HG02970 (cell line): ENCODE results near the gene PTPRN.
"Not testable (repeated sequence)": the region's sequence is repeated elsewhere in the genome, so short reads cannot be mapped to it uniquely, and the experiment has no call there.

Source experiments
- ATAC-seq: cut with Tn5 transposase; IDR thresholded peaks from one replicate; pipeline ENCODE4 v1.9.1; 2021; ENCODE audit warnings: mild to moderate bottlenecking, moderate library complexity, moderate number of reproducible peaks; ENCODE audit not compliant: unreplicated experiment, low FRiP score

PTPRN gene

DNA sequence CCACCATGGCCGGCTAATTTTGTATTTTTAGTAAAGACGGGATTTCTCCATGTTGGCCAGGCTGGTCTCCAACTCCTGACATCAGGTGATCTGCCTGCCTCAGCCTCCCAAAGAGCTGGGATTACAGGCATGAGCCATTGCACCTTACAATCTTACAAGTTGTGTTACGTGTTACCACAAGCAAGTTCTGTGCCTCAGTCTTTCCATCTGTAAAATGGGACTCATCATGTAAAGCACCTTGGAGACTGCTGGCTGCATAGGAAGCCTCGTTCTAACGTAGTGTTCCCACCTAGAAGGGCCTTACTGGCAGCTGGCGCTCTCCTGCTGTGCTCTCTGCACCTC, 20.0 kb downstream of the PTPRN start:
- no peak for ATAC-seq

DNA sequence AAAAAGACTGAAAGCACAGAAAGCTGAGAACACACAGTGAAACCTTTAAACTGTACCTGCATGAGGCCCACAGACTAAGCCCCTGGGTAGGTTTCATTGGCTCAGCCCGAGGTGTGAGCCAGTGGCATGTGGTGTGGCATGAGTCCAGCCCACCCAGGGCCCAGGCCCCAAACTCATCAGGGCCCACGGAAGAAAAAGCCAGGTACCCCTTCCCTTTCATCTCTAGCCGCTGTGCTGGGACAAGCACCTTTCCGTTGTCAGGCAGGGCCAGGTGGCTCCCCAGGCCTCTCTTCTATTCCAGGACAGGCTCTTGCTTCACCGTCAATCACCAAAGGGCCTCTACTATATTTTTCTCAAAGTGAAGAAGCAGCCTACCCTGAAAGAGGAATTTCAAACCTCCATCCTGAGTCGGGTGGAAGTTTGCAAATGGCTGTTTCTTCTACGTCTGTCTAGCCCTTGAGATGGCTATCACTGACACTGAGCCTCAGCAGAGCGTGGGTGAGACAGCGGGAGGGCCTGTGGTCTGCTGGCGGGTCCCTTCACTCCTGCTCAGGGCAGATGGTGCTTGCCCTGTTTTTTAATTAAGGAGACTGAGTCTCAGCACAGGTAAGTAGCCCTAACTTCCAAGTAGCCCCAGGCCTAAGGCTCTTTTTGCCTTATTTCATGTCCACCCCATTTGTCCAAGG, 21.5 kb downstream of the PTPRN start:
- ATAC-seq: no peak

DNA sequence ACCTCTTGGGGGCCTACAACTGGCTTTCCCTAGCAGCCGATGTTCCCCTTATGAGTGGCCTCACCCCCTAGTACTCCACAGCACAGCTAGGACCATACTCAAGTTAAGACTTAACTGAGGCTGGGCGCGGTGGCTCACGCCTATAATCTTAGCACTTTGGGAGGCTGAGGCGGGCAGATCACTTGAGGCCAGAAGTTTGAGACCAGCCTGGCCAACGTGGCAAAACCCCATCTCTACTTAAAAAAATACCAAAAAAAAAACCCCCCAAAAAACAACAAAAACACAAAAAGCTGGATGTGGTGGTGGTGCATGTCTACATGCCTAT, 22.1 kb downstream of the PTPRN start:
- not testable (repeated sequence) for ATAC-seq

DNA sequence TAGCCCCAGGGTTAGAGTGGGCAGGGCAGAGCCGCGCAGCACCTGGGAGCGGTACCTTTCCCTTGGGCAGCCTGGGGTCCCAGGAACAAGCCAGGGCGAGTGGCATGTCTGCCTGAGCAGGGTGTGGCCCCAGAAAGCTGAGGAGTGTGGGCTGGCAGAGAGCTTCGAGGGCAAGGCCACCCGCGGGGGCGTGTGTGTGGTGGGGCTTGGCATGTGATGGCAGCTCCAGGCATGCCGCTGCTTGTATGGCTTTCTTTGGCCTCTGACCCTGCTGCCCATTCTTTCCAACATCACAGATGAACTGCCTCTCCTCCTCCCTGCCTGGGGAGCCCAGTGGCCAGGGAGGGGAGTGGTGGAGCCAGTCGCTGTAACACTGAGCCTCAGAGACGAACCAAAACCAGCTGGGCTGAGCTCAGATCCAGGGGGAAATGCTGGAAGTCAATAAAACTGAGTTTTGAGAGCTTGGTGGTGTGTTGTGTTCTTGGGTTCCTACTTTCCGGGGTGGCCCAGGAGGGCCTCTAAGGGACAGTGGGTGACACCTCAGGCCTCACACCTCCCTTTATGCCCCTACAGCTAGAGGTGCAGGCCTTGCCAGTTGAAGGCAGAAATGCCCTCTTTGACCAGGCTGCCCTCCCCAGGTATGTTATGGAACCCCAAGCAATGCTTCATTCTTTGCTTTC, 22.6 kb downstream of the PTPRN start:
- no peak for ATAC-seq

DNA sequence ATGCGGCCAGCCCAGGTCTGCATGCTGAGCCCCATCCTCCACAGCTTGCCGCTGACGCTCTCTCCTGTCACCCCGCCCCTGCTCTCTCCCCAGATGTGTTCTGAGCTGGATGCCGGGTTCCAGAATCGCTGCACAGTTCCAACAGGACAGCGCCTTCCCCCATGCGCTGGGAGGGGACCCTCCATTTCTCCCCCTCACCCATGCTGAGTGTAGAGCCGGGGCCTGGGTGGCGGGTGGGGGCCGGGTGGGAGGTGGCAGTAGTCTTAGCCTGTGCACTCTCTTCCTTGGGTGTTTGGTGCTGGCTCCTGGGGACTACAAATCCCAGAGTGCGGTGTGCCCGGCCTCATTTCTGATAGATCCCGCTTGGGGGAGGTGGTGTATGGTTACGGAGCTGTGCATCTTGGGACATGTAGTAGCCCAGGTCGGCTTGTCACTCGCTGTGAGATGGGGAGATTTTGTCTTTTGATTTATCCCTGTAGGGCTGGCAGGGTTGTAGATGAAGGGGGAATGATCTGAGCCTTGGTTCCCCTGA, 23.2 kb downstream of the PTPRN start:
- no peak for ATAC-seq

DNA sequence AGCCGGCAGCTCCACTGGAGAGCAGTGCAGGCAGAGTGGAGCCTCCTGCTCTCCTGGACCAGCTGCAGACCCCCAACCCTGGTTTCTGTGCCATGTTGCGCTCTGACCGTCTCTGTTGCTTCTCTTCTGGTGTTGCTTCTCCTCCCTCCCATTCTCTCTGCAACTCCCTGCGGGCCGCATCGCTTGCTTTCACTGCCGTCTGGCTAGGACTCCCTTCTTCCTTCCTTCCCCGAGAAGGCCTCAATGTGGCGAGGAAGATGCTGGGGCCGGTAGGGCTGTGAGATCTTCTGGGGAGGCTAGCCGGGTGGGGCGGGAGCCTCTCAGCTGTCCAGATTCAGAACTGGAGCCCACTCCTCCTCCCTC, 23.8 kb downstream of the PTPRN start:
- ATAC-seq: no peak

DNA sequence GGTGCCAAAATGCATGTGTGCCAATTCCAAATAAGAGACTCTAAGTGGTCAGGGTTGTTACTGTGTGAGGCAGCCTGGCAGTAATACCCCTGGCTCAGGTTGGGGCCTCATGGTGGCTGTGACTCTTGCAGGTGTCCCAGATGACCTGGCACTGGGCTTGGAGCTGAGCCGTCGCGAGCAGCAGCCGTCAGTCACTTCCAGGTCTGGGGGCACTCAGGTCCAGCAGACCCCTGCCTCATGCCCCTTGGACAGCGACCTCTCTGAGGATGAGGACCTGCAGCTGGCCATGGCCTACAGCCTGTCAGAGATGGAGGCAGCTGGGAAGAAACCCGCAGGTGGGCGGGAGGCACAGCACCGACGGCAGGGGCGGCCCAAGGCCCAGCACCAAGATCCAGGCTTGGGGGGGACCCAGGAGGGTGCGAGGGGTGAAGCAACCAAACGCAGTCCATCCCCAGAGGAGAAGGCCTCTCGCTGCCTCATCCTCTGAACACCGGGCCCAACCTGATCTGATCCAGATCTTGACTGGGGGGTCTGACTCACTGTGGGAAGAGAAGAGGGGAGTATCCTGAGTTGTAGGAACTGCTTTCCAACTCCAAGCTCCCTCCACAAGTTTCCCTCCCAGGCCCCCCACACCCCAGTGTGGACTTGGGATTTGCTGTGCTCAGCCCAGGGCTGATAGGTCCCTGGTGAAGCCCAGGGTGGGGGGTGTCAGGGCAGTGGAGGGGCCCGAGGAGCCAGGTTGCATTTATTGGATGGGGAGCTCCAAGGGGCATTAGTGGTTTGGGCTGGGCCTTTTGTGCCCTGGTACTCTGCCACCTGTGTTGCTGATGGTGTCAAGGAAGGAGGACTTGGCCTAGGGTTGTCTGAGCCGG, 24.5 kb downstream of the PTPRN start:
- no peak for ATAC-seq

DNA sequence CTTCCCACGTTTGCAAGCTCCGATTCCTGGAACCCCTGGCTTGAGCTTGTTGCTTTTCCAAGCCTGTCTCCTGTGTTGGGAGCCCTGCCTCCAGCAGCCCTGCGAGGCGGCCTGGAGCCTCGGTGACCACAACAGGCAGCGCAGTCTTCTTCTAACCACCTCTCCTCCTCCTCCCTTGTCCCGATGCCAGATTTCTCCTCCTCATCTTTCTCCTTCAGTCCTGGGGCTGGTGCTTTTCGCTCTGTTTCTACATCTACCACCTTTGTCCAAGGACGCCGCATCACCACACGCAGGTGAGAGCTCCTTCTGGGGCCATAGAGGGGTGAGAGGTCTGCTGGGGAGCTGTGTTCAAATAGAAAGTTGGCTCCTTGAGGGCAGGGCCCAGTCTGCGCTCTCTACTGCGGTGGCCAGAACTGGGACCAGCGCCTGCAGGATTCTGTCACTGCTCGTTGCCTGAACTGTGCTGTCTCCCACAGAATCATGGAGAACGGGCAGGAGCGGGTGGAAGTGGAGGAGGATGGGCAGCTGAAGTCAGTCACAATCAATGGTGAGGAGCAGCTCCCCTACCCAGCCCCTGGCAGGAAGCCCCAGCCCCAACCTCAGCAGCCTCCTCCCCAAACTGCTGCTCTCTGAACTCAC, 26.1 kb downstream of the PTPRN start:
- ATAC-seq: no peak

DNA sequence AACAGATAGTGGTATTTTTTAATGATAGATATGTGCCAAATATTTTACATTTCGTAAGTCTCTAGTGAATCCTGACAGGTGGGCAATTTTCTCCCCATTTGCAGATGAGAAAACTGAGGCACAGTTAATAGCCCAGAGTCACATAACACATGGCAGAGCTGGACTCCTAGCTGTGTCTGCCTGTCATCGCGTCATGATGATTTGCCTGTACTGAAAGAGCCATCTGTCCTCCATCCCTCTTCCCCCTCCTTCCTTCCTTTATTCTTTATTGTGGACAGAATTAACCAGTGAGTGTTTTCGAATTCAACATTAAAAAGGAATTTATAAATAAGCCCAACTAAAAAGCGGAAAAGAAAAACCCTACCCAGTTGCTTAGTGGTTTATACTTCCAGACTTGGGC, 26.8 kb downstream of the PTPRN start:
- ATAC-seq: no peak

DNA sequence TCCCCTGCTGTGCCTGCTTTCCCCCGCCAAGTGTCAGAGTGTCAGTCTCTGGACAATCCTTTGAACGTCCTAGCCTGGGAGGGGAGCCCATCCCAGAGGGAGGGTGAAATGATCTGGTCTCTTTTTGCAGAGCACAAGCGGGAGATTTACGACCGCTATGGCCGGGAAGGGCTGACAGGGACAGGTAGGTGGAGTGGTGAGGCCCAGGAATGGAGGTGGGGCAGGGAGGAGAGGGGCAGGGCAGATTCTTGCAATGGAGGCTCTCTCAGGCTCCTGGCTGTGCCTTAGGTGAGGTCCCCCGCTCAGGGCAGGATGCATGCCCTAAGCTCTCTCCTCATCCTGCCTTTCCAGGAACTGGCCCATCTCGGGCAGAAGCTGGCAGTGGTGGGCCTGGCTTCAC, 27.6 kb downstream of the PTPRN start:
- ATAC-seq: no peak

DNA sequence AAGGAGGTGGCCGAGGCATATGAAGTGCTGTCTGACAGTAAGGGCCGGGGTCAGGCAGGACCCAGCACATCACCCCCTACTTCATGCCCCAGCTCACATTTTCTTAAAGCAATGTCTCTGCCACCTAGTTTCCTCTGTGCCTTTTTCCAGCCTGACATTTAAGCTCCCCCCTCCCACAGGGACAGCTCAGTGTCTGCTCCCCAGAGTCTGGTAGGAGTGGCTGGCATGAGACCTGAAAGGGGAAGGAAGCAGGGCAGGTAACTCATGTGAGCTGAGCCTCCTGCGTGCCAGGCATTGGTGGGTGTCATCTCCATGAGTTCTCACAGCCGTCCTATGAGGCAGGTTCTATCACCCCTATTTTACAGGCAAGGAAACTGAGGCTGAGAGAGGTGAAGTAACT, 28.6 kb downstream of the PTPRN start:
- ATAC-seq: no peak

DNA sequence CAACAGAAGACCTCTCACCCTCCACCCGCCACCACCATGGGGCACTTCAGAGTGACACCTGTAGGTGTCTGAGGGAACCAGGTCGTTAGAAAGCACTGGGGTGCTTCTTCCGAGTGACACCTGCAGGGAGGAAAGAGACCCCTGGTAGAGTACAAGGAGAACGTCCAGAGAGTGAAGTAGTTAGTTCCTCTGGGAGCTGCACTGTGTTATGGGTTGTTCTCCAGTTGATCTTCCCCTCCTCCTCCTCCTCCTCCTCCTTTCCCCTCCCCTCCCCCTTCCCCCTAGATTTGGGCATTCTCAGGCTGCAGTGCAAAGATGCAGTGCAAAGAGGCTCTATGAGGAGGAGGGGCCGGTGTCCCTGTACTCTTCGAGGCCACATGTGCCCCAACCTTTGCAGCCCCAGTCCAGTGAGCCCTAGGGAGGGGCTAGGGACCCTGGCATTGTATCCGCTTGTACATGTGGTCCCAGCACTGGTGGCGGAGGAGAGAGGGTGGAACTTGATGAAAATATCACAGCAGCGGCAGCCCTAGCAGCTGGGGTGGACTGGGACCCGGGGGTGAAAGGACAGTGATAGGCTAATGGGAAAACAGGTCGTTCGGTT, 29.2 kb downstream of the PTPRN start:
- ATAC-seq: no peak

DNA sequence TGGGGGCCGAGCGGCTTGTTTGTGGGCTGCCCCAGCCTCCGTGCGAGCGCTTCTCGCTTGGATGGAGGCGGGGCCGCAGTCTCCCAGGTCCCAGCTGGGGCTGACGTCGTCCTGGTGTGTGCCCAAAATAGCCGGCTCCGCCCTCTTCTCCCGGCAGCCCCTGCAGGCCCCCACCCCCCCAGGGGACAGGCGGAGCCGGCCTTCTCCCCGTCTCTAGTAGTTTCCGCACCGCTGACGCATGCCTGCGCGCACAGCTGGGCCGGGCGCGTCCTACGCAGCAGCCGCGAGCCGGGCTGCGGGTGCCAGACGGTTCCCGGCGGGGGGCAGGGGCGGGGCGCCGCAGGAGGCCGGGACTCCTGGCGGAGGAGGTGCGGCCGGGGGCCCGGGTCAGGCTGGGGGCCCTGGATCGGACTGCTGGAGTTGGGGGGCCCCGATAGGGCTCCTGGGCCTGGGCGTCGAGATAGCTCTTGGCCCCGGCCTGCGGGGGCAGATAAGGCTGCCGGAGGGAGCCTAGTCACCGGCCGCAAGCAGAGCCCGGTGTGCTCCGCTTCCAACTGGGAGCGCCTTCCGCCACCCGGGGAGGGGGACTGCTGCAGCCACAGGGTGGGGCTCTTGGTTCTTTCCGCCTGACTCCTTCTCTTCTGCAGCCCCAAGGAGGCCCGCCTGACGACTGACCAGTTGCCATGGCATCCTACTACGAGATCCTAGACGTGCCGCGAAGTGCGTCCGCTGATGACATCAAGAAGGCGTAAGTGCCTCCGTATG, 29.9 kb downstream of the PTPRN start, which contains the start of gene DNAJB2:
TSS of gene DNAJB2 (plus strand) at position 216 of the 765 bp plus-strand sequence. CDS start at position 684, 468 bp downstream.
- peak; percentile 88 for ATAC-seq

DNA sequence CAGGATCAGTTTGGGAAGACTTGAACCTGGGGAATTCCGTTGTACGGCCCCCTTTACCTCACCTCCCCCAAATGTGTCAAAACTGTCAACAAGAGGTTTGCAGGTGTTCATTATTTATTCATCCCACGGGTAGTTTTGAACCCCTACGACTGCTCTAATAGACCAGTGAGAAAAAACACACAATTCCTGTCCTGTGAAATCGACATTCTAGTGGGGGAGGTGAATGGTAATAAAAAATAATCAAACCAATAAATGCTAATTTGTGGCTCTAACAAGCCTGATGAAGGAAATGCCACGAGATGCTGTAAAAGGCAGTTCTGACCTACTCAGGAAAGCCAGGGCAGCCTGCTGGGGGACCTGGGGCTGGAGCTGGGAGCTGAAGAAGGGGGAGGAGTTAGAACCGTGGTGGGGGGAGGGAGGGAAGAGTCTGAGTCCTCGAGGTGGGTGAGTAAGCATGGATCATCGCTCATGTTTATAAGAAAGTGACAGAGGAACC, 30.5 kb downstream of the PTPRN start:
- ATAC-seq: no peak

DNA sequence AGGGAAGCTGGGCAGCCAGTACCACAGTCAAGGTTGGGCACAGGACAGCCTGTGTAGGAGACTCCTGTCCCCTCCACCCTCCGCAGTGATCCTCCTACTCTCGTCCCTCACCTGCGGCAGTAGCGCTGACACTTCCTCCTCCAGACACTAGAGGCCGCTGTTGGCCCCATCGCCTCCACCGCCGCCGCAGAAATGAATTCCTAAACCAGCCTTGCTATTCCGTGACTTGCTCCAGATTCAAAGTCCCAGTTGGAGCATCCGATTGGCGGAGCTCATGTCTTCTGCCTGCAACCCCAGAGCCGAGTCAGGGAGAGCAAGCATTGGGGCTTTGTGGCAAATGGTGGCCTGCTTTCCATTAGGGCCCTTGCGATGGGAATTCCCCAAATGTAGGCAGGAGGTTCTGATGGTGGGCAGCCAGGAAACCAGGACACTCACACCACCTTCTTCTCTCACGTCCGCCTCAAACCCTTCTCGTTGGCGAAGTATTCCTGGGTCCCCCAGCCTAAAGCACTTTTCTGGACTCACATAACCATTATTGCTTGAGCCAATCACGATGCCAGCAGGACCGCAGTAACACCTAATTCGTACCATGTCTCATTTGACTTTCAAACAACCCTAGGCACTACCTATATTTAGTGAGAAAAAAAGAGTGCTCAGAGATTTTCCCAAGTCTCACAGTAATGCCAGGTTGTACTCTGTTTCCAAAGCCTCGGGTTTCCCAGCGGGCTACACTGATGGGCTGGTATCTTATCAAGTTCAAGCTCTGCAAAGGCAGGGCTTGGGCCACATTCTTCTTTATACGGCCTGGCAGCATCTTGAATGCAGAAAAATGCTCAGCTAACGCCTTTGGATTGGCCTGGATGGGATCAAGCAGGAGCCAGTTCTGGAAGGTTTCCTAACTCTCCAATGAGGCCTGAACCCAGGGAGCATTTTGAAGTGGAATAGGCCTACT, 31.2 kb downstream of the PTPRN start:
- peak; percentile 32 for ATAC-seq

DNA sequence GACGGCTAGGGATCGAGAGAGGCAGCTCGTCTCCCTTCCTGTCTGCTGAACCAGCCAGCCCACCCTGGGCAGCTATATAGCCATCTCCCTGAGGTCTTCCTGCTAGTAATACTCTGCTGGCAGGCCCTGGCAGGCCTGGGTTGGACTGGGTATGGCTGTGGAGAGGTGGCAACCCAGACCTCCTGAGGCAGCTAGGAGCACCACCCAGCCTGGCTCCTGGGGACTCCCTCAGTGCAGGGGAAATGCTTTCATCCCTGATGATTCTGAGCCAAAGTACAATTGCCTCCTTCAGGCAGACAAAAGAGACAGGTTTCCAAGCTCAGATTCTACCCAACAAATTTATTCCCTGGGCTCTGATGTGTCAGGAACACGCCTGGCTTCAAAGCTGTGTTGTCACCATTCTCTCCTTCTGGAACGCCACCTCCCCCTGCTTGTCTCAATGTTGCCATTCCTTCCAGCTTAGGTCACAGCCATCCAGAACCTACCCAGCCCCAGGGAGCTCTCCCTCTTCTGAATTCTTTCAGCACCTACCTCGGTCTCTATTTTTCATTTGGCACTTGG, 34.8 kb downstream of the PTPRN start:
- ATAC-seq: no peak

DNA sequence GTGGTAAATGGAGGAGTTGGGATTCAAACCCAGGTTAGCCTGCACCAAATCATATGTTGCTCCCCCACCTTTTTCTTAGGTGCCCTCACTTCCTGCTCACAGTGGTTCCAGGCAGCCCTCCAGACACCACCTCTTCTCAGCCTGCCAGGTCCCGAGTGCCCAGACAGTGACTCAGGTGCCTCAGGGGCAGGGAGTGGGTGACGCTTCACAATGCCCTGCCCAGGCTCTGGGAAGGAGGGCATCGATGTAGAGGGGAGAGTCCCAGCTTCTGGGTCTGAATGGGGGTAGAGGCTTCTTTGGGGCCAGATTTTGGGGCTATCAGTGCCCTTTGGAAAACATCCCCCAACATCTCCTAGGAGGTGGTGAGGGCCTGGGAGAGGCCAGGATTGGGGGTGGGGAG, 35.3 kb downstream of the PTPRN start:
- no peak for ATAC-seq

DNA sequence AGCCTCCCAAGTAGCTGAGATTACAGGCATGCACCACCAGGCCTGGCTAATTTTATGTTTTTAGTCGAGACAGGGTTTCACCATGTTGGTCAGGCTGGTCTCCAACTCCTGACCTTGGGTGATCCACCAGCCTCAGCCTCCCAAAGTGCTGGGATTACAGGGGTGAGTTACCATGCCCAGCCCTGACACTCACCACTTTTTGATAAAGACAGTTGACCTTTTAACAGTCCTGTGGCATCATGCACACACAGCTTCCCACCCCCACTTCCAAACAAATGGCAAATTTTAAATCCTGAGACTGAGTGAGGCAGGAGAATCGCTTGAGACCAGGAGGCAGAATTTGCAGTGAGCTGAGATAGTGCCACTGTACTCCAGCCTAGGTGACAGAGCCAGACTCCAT, 36.2 kb downstream of the PTPRN start:
- no peak for ATAC-seq
